H1 (cell line): ENCODE measurements around the gene STIM1. TPM values are rescaled to one million over a fixed set of nuclear protein-coding genes. Genes with fewer than 3 reads are reported as not detected.
"Not testable (repeated sequence)": the region's sequence is repeated elsewhere in the genome, so short reads cannot be mapped to it uniquely, and the experiment has no call there.

ENCODE experiments used
- CTCF ChIA-PET: fragments of 300-600 bp; sonication (Branson Sonifier 250); formaldehyde crosslinking; loops from one replicate; lab custom pipeline; 2021; ENCODE audit not compliant: partially characterized antibody; lab: Charles Lee
- POLR2A ChIA-PET: fragments of 300-600 bp; sonication (Branson Sonifier 250); formaldehyde crosslinking; loops from one replicate; lab custom pipeline; 2021; ENCODE audit warnings: inconsistent platforms; ENCODE audit not compliant: partially characterized antibody; lab: Charles Lee
- DNase-seq, 2 experiments: peaks; one replicate each; pipeline versions ENCODE4 v3.0.0 to v3.0.0-alpha.2; 2010 to 2022; ENCODE audit warnings: low spot score in 2 of 2, low read depth in 1 of 2, mixed read lengths in 1 of 2
- FAIRE-seq: peaks from 2 replicates; lab custom pipeline; 2011; peaks lifted over from hg19 to GRCh38; lab: Jason Lieb, UNC
- H2AFZ ChIP-seq: 2 replicates; pipeline ENCODE4 v1.8.1; 2012; ENCODE audit warnings: low read length, inconsistent platforms
- H2AK5ac ChIP-seq: 2 replicates; pipeline ENCODE4 v1.6.1; 2013; ENCODE audit warnings: low read depth, low read length
- H2BK120ac ChIP-seq: replicated peaks from 2 replicates; pipeline ENCODE3; 2013; ENCODE audit warnings: low read depth, low read length, inconsistent platforms
- H2BK12ac ChIP-seq: 2 replicates; pipeline ENCODE4 v1.6.1; 2013; ENCODE audit warnings: low read depth, low read length
- H2BK15ac ChIP-seq: 2 replicates; pipeline ENCODE4 v1.6.1; 2013; ENCODE audit warnings: low read length
- H2BK20ac ChIP-seq: 2 replicates; pipeline ENCODE4 v1.6.1; 2013; ENCODE audit warnings: low read length
- H2BK5ac ChIP-seq: 2 replicates; pipeline ENCODE4 v1.6.1; 2013; ENCODE audit warnings: low read depth, low read length
- H3K14ac ChIP-seq: 2 replicates; pipeline ENCODE4 v1.6.1; 2013; ENCODE audit warnings: inconsistent platforms; ENCODE audit not compliant: insufficient read length
- H3K18ac ChIP-seq: 2 replicates; pipeline ENCODE4 v1.6.1; 2013; ENCODE audit warnings: low read length; ENCODE audit errors: extremely low read depth
- H3K23ac ChIP-seq: 2 replicates; pipeline ENCODE4 v1.6.1; 2013; ENCODE audit warnings: inconsistent platforms; ENCODE audit not compliant: insufficient read length
- H3K23me2 ChIP-seq: 2 replicates; pipeline ENCODE4 v1.6.1; 2013; ENCODE audit warnings: low read depth, low read length
- H3K27ac ChIP-seq: 2 replicates; pipeline ENCODE4 v1.6.1; 2011; ENCODE audit warnings: low read depth, low read length, inconsistent platforms
- H3K27me3 ChIP-seq, 4 experiments: replicated peaks in 1 of 4; 1 replicate in 1 of 4; 2 replicates in 3 of 4; pipeline versions ENCODE4 v1.6.1 to v1.8.1; 2011 to 2013; ENCODE audit warnings: low read length in 3 of 4, mild to moderate bottlenecking in 3 of 4, inconsistent platforms in 2 of 4, mixed read lengths in 2 of 4, moderate library complexity in 1 of 4; ENCODE audit not compliant: control insufficient read depth in 3 of 4, insufficient read depth in 3 of 4; ENCODE audit errors: extremely low read depth in 1 of 4
- H3K36me3 ChIP-seq, 4 experiments: 2 replicates each; pipeline versions ENCODE4 v1.6.1 to v1.8.1; 2011 to 2013; ENCODE audit warnings: mild to moderate bottlenecking in 4 of 4, low read length in 3 of 4, moderate library complexity in 2 of 4, control low read depth in 1 of 4, inconsistent platforms in 1 of 4; ENCODE audit not compliant: insufficient read depth in 4 of 4, control insufficient read depth in 2 of 4
- H3K4ac ChIP-seq: replicated peaks from 2 replicates; pipeline ENCODE3; 2013; ENCODE audit warnings: low read length, low read depth, mixed read lengths, inconsistent platforms; ENCODE audit not compliant: insufficient read length
- H3K4me1 ChIP-seq, 4 experiments: replicated peaks in 1 of 4; 1 replicate in 1 of 4; 2 replicates in 3 of 4; pipeline versions ENCODE4 v1.6.1 to v1.8.1; 2011 to 2013; ENCODE audit warnings: low read length in 3 of 4, inconsistent platforms in 2 of 4, mixed read lengths in 1 of 4; ENCODE audit not compliant: insufficient read depth in 4 of 4, control insufficient read depth in 3 of 4
- H3K4me2 ChIP-seq, 2 experiments: 2 replicates each; pipeline versions ENCODE4 v1.6.1 to v1.8.1; 2011 to 2013; ENCODE audit warnings: low read depth in 2 of 2, low read length in 2 of 2, control low read depth in 1 of 2, inconsistent platforms in 1 of 2, mild to moderate bottlenecking in 1 of 2; ENCODE audit not compliant: insufficient read depth in 1 of 2
- H3K4me3 ChIP-seq, 4 experiments: fragments of 200-600, 300-600 bp in 1 of 4; sonication (generic), shearing (Covaris generic), sonication (Bioruptor Twin) in 1 of 4; 2 replicates each; pipeline versions ENCODE4 v1.5.1 to v1.8.1; 2011 to 2016; ENCODE audit warnings: low read length in 4 of 4, low read depth in 3 of 4, control low read depth in 2 of 4, inconsistent platforms in 2 of 4, mild to moderate bottlenecking in 2 of 4, mixed read lengths in 1 of 4, moderate library complexity in 1 of 4; ENCODE audit not compliant: insufficient read depth in 2 of 4; ENCODE audit errors: extremely low read depth in 1 of 4
- H3K56ac ChIP-seq: replicated peaks from 2 replicates; pipeline ENCODE3; 2013; ENCODE audit warnings: low read depth, mild to moderate bottlenecking, mixed read lengths, low read length, inconsistent platforms; ENCODE audit not compliant: insufficient read length
- H3K79me1 ChIP-seq: 2 replicates; pipeline ENCODE4 v1.6.1; 2013; ENCODE audit warnings: low read depth, low read length, control low read depth
- H3K79me2 ChIP-seq, 2 experiments: 2 replicates each; pipeline versions ENCODE4 v1.6.1 to v1.8.1; 2012 to 2013; ENCODE audit warnings: low read length in 2 of 2, mild to moderate bottlenecking in 2 of 2, inconsistent platforms in 1 of 2; ENCODE audit not compliant: insufficient read depth in 2 of 2, control insufficient read depth in 1 of 2
- H3K9ac ChIP-seq, 4 experiments: replicated peaks in 1 of 4; 1 replicate in 1 of 4; 2 replicates in 3 of 4; pipeline versions ENCODE4 v1.6.1 to v1.8.1; 2011 to 2013; ENCODE audit warnings: low read depth in 3 of 4, low read length in 3 of 4, control low read depth in 2 of 4, mild to moderate bottlenecking in 2 of 4, moderate library complexity in 2 of 4, inconsistent platforms in 1 of 4; ENCODE audit errors: extremely low read depth in 1 of 4
- H3K9me3 ChIP-seq, 2 experiments: 2 replicates each; pipeline versions ENCODE4 v1.6.1 to v1.8.1; 2012 to 2013; ENCODE audit warnings: mild to moderate bottlenecking in 2 of 2, moderate library complexity in 2 of 2, control low read depth in 1 of 2, inconsistent platforms in 1 of 2, low read depth in 1 of 2, low read length in 1 of 2, mixed read lengths in 1 of 2; ENCODE audit not compliant: insufficient read depth in 2 of 2
- H4K20me1 ChIP-seq, 2 experiments: replicated peaks in 1 of 2; 2 replicates each; pipeline versions ENCODE3 to v1.8.1; 2011 to 2013; ENCODE audit warnings: inconsistent platforms in 2 of 2, low read length in 2 of 2, mild to moderate bottlenecking in 1 of 2; ENCODE audit not compliant: insufficient read depth in 2 of 2, control insufficient read depth in 1 of 2
- H4K5ac ChIP-seq: 2 replicates; pipeline ENCODE4 v1.6.1; 2013; ENCODE audit warnings: low read length, low read depth, mixed read lengths, inconsistent platforms; ENCODE audit not compliant: insufficient read length
- H4K8ac ChIP-seq: 2 replicates; pipeline ENCODE4 v1.8.0; 2013; ENCODE audit warnings: mild to moderate bottlenecking, moderate library complexity, low read length, inconsistent platforms; ENCODE audit not compliant: insufficient read depth; ENCODE audit errors: extremely low read depth
- H4K91ac ChIP-seq: replicated peaks from 2 replicates; pipeline ENCODE3; 2013; ENCODE audit warnings: low read length, mixed read lengths, inconsistent platforms; ENCODE audit not compliant: insufficient read length
- WGBS, 2 experiments: shearing (Covaris generic) in 1 of 2; methylation state at CpG; one replicate each; pipeline versions ENCODE4 v1.1.6 to v1.1.7; 2013 to 2015; ENCODE audit warnings: low lambda C conversion rate in 2 of 2, mixed read lengths in 2 of 2, inconsistent platforms in 1 of 2, low coverage in 1 of 2, missing lambda C conversion rate in 1 of 2; ENCODE audit not compliant: insufficient replicate concordance in 2 of 2, insufficient coverage in 1 of 2, insufficient read length in 1 of 2; ENCODE audit errors: extremely low coverage in 1 of 2, missing lambda C conversion rate in 1 of 2; 5-methylcytosine and 5-hydroxymethylcytosine counted together
- polyA plus RNA-seq, 7 experiments: library from polyadenylated mRNA; depleted of rRNA in 3 of 7; stranded (reverse) in 5 of 7; unstranded in 2 of 7; fragments of >200 nt in 5 of 7; fragments of 200-250 nt in 2 of 7; gene quantifications; 1 replicate in 5 of 7; 2 replicates in 1 of 7; 4 replicates in 1 of 7; pipeline versions ENCODE4 v1.2.1 to v1.2.3, GENCODE V29; 2011 to 2013; ENCODE audit warnings: missing spikeins in 2 of 7, mixed read lengths in 2 of 7
- total RNA-seq: library from RNA; stranded (reverse); fragmentation: NEBNext Ultra II Directional; extraction: Animal tissue kit (Norgen Biotek cat#: 25700); gene quantifications from 2 replicates; pipeline ENCODE4 v1.2.1, GENCODE V29; 2021

Gene STIM1
- total and polyA plus RNA-seq, 2 of the 8 experiments (the other 6 are each of a cell fraction or from before 2014, with no cell fraction given) = 11.1 to 12.2 TPM

GRCh38 chr11:4053200-4053599 lies 197.7 kb downstream of the STIM1 start:
- H2BK12ac ChIP-seq, H3K27me3 ChIP-seq, H4K91ac ChIP-seq, H4K5ac ChIP-seq, H3K9ac ChIP-seq, H3K4ac ChIP-seq, POLR2A ChIA-PET, H2BK5ac ChIP-seq, H4K20me1 ChIP-seq, H3K18ac ChIP-seq, H3K4me3 ChIP-seq, H3K23ac ChIP-seq, H3K27ac ChIP-seq, H2BK120ac ChIP-seq, H2BK20ac ChIP-seq, H2AK5ac ChIP-seq, H3K4me1 ChIP-seq, H3K79me1 ChIP-seq, H4K8ac ChIP-seq, H3K4me2 ChIP-seq, H3K56ac ChIP-seq, H2BK15ac ChIP-seq, DNase-seq, H3K14ac ChIP-seq, H3K23me2 ChIP-seq, H3K36me3 ChIP-seq, FAIRE-seq, H2AFZ ChIP-seq, H3K9me3 ChIP-seq, H3K79me2 ChIP-seq: not testable (repeated sequence)
- CTCF ChIA-PET = interaction anchor here (1.1 to 6.8 kb wide), 4 partner anchors 20 to 204 kb away, joined by 3 to 48 read pairs (median 5); no protein-coding TSS in a partner anchor
- 93% methylated on average over 4 of the region's 4 CpGs; no CpG with 5 or more reads in 1 of the 2 experiments for WGBS, 2 experiments
